Smooth muscle cell of bladder (primary cell): Measurements from ENCODE around the gene BCL2L13. TPM values are rescaled to one million over a fixed set of nuclear protein-coding genes. Genes with fewer than 3 reads are reported as not detected.

Source experiments
- total RNA-seq: library from RNA; depleted of rRNA; stranded (reverse); fragments of >200 nt; gene quantifications from 2 replicates; pipeline ENCODE4 v1.2.3, GENCODE V29; 2014

BCL2L13 gene, protein sequence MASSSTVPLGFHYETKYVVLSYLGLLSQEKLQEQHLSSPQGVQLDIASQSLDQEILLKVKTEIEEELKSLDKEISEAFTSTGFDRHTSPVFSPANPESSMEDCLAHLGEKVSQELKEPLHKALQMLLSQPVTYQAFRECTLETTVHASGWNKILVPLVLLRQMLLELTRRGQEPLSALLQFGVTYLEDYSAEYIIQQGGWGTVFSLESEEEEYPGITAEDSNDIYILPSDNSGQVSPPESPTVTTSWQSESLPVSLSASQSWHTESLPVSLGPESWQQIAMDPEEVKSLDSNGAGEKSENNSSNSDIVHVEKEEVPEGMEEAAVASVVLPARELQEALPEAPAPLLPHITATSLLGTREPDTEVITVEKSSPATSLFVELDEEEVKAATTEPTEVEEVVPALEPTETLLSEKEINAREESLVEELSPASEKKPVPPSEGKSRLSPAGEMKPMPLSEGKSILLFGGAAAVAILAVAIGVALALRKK
- total RNA-seq = 52.9 and 56.7 TPM in 2 replicates

DNA sequence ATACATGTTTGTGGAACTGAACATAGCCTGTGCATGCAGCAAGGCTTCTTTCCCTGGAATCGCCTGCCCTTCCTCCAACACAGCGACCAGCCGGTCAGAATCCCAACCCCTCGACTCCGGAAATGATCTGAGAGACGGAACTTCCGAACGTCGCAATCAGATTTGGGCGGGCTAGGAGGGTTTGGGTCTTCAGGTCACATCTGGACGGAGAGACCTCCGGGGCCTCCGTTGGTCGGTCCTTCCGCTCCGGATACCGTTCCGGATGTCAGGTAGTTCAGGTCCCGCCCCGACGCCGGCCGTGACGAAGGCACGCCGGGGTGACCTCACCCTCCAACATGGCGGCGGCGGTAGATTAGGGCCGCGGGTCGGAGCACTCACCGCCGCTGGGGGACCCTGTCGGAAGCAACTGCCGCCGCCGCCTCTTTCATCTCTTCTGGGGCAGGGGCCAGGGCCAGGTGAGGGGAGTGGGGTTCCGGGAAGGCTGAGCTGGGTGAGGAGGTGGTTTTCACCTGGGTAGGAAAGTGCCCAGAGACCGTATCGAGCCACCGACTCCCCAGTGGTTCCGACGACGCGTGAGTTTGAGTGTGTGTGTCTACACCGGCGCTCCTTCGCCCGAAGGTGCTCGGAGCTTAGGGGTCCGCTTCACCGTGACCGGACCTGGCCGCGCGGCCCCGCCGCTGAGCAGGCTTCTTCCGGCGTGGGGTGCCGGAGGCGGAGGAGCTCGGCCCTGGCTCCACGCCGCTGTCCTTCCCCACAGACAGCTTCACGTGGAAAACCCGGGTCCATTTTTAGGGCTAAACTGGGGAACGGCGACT lies at the start of gene BCL2L13:
TSS of gene BCL2L13 (plus strand) at position 326 of the 815 bp plus-strand sequence. CDS start 16,955 bp downstream, outside the sequence.

GRCh38 chr22:17628406-17629172 lies 10.0 kb upstream of the BCL2L13 start, which contains the start of gene ATP6V1E1:
Gene ATP6V1E1 (minus strand): TSS chr22:17628749. CDS start chr22:17628635, 114 bp downstream.

GRCh38 chr22:17774206-17774925 lies 135.8 kb downstream of the BCL2L13 start, which contains the start of gene BID:
Gene BID (minus strand): TSS chr22:17774469. CDS start chr22:17750116, 24,353 bp downstream.

Other genes with a start within 250 kb of the BCL2L13 start
- gene SLC25A18, start 75.3 kb upstream of the BCL2L13 start, total RNA-seq = under 0.01 and 0.09 TPM in 2 replicates
- gene ATP6V1E1, start 10.0 kb upstream of the BCL2L13 start, total RNA-seq = 176 and 203 TPM in 2 replicates
- 26.1 and 26.3 TPM in 2 replicates for gene BID, start 135.7 kb downstream of the BCL2L13 start, total RNA-seq